NCI-H2196 treated with DMSO at 0.1 percent for 48 hours (cell line): ENCODE measurements around the gene CRIP2.

ENCODE experiments used
- DNase-seq: peaks from one replicate; lab custom pipeline; 2025; ENCODE audit not compliant: unreplicated experiment; lab: John Stamatoyannopoulos, UW

The CRIP2 gene

DNA sequence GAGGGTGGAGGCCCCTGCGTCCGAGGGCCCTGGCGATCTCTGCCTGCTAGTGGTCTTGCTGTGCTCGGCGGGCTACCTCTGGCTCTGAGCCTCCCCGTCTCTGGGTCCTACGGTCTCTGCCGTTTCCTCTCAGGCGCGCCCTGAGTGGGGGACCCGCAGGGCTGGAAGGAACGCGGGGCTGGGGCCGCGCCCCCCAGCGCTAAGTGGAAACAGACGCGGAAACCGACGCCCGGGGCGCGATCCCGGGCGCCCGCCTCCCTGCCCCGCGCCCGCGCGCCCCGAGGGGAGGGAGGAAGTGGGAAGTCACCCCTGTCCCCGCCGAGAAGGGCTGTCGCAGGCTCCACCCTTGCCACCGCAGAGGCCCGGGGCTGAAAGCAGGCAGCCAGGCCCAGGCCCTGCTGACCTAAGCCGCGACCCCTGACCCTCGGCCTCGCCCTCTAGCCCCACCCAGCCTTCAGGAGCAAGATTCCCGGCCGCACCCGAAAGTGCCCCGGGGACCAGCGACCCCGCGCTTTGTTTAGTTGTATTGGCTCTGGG lies 12.9 kb downstream of the CRIP2 start:
- DNase-seq: no peak

- no peak for DNase-seq
These were observed 13.6 kb downstream of the CRIP2 start for GRCh38 chr14:105487986-105488777.

- DNase-seq: no peak
These were observed 14.3 kb downstream of the CRIP2 start for GRCh38 chr14:105488781-105489541.

DNA sequence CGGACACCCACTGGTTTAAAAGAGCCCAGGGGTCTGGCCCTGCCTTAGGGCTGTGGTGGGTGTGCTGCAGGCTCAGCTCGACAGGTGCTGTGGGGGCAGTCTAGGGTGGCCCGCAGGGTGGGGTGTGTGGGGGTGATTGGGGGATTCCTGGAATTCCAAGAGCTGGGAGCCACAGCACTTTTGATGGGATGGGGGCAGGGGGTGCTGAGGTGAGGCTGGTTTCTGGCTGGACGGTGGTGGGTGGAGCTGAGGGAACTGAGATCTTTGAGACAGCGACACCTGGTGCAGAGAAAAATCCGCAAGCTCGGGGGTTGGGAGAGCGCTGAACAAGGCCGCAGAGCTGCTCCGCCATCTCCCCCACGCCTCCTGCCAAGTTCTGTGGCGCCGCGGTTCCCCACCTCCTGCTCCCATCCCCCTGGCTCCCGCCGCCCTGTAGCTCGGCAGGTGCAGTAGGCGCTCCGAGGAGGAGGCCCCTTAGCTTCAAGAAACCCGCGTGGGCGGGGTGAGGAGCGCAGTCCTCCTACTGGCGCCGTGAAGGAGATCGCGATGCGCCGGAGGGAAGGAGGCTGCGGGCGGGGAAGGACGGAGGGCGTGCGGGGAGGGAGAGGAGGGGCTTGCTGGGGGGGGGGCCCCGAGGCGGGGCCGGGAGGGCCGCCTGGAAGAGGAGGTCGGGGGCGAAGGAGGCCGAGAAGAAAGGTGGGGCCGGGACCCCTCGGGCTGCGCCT lies 15.1 kb downstream of the CRIP2 start:
- DNase-seq: peak; percentile 63

DNA sequence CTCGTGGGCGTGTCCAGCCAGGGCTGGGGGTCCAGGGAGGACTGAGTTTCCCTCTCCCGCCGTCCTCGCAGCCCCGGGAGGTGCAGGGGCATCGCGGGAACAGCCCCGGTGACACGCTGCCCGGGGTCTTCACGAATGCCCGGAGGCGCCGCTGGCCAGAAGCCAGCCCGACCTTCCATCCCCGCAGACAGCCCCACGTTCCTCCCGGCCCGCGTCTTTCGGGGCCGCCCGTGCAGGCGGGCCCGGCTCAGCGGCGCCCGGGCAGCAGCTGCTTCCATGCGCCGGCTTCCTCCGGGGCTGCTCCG lies 15.6 kb downstream of the CRIP2 start:
- DNase-seq: no peak

DNA sequence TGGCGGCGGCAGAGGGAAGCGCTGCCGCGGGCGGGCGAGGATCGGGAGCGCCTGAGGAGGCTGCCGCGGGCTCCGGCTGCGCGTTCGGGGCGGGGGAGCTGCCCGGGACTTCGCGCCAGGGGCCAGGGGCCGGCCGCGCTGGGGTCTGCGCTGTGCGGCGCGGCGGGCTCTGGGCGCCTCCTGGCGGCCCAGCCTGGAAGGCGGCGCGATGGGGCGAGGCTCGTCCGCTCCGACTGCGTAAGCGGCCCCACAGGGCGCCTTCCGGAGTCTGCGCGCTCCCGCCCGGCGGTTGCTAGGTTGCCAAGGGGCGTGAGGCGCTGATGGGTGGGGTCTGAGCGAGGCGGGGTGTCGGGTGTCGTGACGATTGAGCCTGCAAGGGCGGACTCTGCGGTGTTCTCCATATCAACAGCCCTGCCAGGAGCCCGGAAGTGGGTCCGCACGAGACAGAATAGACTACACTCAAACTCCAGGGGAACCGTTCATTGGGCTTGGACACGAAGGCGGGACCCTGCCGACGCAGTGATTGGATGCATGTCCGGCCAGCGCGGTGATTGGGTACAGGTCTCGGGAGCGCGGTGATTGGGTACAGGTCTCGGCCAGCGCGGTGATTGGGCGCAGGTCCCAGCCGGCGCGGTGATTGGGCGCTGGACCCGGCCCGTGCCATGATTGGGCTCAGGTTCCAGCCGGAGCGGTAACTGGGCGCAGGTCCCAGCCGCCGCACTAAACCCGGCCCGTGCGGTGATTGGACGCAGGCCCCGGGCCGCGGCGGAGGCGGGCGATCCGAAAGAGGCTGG lies 16.1 kb downstream of the CRIP2 start, which contains the start of gene TEDC1:
TEDC1 (plus strand) TSS at position 675 of the 794 bp plus-strand sequence. CDS start 130 bp downstream, outside the sequence.
- DNase-seq: peak; percentile 94

- DNase-seq: peak; percentile 16
These were observed 16.8 kb downstream of the CRIP2 start for GRCh38 chr14:105491366-105491973.

DNA sequence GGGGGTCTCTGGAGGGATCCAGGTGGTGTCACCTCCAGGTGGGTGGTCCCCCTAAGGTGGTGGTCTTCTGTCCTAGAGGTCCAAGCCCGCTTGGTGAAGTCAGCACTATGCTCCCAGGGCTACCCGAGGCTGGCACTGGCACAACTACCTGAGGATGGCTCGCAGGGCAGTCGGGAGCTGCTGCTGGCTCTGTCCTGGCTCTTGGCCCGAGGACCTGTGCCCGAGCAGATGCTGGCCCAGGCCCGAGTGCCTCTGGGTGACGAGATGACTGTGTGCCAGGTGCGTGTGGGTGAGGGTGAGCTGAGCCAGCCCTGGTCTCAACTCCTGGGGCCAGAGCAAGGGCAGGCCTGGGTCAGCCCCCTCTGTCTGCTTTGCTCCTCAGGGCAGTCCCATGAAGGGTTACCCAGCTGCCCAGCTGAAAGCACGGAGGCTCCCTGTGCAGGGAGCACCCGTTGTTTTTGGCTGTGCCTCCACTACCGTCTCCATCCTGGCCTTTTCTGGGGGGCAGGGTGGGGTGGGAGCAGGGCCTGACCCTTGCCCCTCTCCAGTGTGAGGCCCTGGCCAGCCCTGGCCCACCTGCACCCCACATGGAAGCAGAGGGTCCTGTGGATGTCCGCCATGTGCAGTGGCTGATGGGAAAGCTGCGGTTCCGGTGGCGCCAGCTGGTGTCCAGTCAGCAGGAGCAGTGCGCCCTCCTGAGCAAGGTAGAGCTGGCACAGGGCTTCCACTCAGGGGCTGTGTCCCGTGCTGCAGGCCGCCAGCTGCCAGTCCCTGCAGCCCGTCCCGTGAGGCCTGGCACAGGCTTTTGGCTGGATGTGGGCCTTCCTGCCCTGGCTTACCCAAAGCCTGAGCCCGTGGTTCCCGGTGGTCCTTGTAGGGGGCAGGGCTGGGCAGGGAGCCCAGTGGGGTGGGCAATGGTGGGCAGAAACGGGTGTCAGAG lies 17.7 kb downstream of the CRIP2 start:
- DNase-seq: no peak

DNA sequence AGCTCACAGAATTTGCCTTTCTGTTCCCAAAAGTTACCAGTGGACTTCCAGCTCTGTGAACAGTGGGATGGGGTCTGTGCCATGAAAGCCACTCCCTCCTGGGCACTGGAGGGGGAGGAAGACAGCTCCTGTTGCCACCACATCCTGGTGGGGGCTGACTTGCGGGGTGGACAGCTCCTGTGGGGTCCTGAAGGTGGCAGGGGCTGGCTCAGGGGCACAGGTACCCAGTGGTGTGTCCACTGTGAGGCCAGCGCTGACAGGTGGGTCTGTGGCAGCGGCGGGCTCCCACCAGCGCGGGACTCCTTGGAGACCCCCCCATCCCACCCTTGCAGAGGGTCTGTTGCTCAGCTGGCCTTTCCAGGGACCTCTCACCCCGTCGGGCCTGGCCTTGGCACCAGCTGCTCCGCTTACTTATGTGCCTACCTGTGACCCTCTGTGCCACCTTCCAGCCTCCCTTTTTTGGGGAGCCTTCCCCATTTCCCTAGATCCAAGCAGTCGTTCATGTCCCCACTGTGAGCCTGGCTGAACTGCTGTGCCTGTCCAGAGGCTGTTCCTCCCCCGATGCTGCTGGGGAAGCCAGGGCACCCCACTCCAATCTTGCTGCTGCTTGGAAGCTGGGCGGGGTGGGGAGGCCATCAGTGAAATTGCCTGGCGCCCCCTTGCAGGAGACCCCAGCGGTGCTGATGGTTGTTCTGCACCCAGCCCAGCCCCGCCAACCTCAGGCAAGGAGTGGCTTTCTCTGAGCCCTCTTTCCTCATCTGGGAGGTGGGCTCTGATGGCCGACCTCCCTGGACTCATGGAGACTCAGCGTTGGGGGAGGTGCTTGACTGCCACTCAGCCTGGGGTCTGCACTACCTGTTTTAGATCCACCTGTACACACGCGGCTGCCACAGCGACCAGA lies 18.6 kb downstream of the CRIP2 start:
- DNase-seq: no peak

DNA sequence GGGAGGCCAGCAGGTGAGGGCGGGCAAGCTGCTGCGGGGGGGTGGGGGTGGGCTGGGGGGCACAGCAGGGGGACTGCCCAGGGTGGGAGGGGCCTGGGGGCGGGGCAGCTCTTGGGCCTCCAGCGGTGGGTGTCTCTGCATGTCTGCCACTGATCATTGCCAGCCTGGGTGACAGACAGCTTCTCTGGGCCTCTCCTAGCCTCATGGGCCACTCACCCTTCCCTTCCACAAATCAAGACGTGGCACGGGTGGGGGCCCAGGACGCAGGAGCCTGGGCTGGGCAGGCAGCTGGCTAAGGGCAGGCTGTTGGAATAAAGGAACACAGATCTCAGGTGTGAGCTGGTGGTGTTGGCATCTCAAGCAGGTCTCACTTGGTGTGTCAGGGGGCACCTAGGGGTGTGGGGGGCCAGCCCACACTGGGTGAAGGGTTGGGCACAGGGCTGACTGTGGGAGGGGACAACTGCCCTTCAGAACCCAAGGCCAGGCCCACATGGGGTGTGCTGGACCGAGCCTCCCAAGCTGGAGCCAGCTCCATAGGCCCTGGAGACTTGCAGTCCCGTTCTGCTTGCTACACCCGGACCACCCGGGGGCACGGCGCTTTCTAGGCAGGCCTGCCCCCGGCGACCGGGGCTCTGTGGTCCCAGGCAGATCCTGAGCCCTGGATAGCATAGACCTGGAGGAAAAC lies 19.4 kb downstream of the CRIP2 start:
- DNase-seq: no peak

DNA sequence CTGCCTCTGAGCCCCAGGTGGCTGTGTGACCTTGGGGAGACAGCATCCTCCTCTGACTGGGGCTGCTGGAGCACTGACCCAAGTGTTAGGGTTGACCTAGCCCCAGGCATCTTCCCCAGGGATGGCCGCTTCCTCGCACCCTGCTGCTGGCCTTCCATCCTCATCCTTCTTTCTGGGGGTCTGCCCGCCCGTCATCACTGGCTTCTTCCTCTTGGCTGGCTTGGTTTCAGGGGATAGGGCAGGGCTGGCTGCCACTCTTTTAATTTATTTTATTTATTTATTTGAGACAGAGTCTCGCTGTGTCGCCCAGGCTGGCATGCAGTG lies 19.9 kb downstream of the CRIP2 start:
- DNase-seq: no peak

GRCh38 chr14:105495101-105495989 lies 20.7 kb downstream of the CRIP2 start:
- no peak for DNase-seq

DNA sequence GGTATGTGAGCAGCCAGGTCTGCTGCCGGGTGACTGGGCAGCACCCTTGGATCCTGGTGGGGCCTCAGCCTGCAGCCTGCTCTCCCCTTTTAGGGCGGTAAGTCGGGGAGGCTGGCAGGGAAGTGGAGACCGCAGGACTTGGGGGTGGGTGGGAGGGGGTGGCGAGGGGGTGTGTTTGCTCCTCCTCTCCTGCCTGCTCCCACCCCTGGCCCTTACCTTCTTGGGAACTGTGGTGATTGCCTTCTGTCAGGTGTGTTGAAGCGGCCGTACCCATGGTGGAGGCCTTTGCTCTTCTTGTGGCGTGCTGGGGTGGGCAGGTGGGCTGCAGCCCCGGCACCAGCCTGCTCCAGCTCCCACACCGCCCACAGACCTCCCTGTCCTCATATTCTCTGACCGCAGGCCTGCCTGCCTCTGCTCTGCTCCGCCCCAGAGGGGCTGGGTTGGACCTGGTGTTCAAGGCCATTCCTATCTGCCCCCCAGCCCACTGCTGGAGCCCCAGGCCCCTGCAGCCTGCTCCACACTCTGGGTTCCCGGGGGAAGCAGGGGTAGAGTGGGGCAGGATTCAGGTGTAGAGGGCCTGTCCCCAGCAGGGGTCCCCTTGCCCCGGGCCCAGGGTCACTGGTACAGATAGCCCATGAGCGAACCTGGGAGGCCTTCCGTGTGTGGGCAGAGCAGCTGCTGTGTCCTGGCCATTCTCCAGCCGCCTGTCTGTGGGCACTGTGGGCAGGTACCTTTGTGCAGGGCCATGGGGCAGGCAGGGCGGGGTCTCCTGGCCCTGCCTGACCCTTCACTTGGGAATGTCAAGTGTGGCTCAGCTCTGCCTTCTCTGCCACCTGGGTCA lies 21.6 kb downstream of the CRIP2 start:
- DNase-seq: no peak

- DNase-seq: no peak
These were observed 22.4 kb downstream of the CRIP2 start for GRCh38 chr14:105496831-105497591.
